Gastroesophageal sphincter (tissue), 4 donors: Measurements from ENCODE around the gene NHERF2. TPM values are rescaled to one million over a fixed set of nuclear protein-coding genes. Genes with fewer than 3 reads are reported as not detected.
A peak's percentile ranks its signal among the peaks of the same experiment; 100 is the strongest.

Experiments
- ATAC-seq: fragments of 150-250 bp; one replicate; pipeline ENCODE4 v1.9.1; 2016; ENCODE audit warnings: mild to moderate bottlenecking, moderate library complexity
- H3K27ac ChIP-seq, 4 donors: fragments of 200-600 bp; sonication (generic) in 3 of 4; 1 replicate in 3 of 4; 2 replicates in 1 of 4; pipeline ENCODE4 v1.5.1; 2016 to 2019
- H3K27me3 ChIP-seq: fragments of 200-600 bp; sonication (generic); one replicate; pipeline ENCODE4 v1.5.1; 2019
- H3K36me3 ChIP-seq, 2 donors: fragments of 200-600 bp; sonication (generic); one replicate each; pipeline ENCODE4 v1.5.1; 2019; ENCODE audit warnings: control low read depth in 1 of 2
- H3K4me1 ChIP-seq, 3 donors: fragments of 200-600 bp; sonication (generic); 1 replicate in 2 of 3; 2 replicates in 1 of 3; pipeline ENCODE4 v1.5.1; 2016 to 2019; ENCODE audit warnings: control low read depth in 2 of 3
- H3K4me3 ChIP-seq, 2 donors: fragments of 200-600 bp; sonication (generic); one replicate each; pipeline ENCODE4 v1.5.1; 2019; ENCODE audit warnings: mild to moderate bottlenecking in 1 of 2, moderate library complexity in 1 of 2
- H3K9me3 ChIP-seq, 3 donors: fragments of 200-600 bp; sonication (generic); one replicate each; pipeline ENCODE4 v1.5.1; 2017 to 2019; ENCODE audit warnings: control low read depth in 2 of 3
- CTCF ChIP-seq, 4 experiments: fragments of 200-600 bp in 2 of 4; fragments of 450-650 bp in 2 of 4; sonication (generic) in 1 of 4; IDR thresholded peaks; one replicate each; pipeline ENCODE4 v1.5.1; 2017 to 2019; ENCODE audit warnings: antibody characterized with exemption in 4 of 4, mild to moderate bottlenecking in 2 of 4, moderate library complexity in 2 of 4
- EP300 ChIP-seq: sonication (generic); formaldehyde crosslinking; IDR thresholded peaks from one replicate; pipeline ENCODE4 v1.6.1; 2017; ENCODE audit warnings: antibody characterized with exemption, mild to moderate bottlenecking
- POLR2A ChIP-seq, 2 donors: fragments of 450-650 bp; IDR thresholded peaks; one replicate each; pipeline ENCODE4 v1.6.1; 2017; ENCODE audit warnings: antibody characterized with exemption in 2 of 2, mild to moderate bottlenecking in 2 of 2, moderate library complexity in 1 of 2
- POLR2AphosphoS5 ChIP-seq: sonication (generic); formaldehyde crosslinking; IDR thresholded peaks from one replicate; pipeline ENCODE4 v1.6.1; 2017; ENCODE audit warnings: antibody characterized with exemption
- WGBS, 2 donors: methylation state at CpG; one replicate each; pipeline ENCODE4 v1.1.5; 2018; ENCODE audit warnings: low coverage in 1 of 2; 5-methylcytosine and 5-hydroxymethylcytosine counted together
- total RNA-seq, 4 donors: library from RNA; depleted of rRNA; stranded (reverse); fragments of >200 nt; gene quantifications; one replicate each; pipeline ENCODE4 v1.1.0, GENCODE V29; 2016

NHERF2 gene
- total RNA-seq, 4 donors from 2014 or later, result 43.8 to 106 (median 63.8) TPM

GRCh38 chr16:2084895-2085625, 58.4 kb downstream of the NHERF2 start:
- peaks cover 0 to 30% (median 11%) of the 10 kb centered on the region in 3 donors for H3K4me1 ChIP-seq
- WGBS, 2 donors, result 87% methylated on average over 6 of the region's 29 CpGs; no CpG with 5 or more reads in 1 of the 2 donors
- no peaks in the 10 kb centered on the region for H3K27me3 ChIP-seq
- H3K27ac ChIP-seq, result peak overlapping the region in 3 of 4 donors; percentile 24 to 53 (median 50)
- H3K4me3 ChIP-seq, result no peak overlapping the region
- TF ChIP-seq POLR2A (IDR thresholded peaks at IDR 0.05) (no peak), POLR2AphosphoS5 (no peak), CTCF (IDR thresholded peaks at IDR 0.05) (no peak), EP300 (no peak)
- ATAC-seq, result no peak
- H3K36me3 ChIP-seq, result peaks cover 0 to 100% of the 10 kb centered on the region in 2 donors
- no peaks in the 10 kb centered on the region for H3K9me3 ChIP-seq

- peaks cover 0 to 30% (median 11%) of the 10 kb centered on the region in 3 donors for H3K4me1 ChIP-seq
- no peak for ATAC-seq
- H3K36me3 ChIP-seq, result peaks cover 0 to 100% of the 10 kb centered on the region in 2 donors
- no CpG with 5 or more reads among the region's 14 CpGs for WGBS, 2 donors
- no peak overlapping the region for H3K4me3 ChIP-seq
- H3K27me3 ChIP-seq, result no peaks in the 10 kb centered on the region
- H3K27ac ChIP-seq, result peak overlapping the region in 3 of 4 donors; percentile 24 to 53 (median 50)
- H3K9me3 ChIP-seq, result no peaks in the 10 kb centered on the region
- no peak for TF ChIP-seq CTCF (IDR thresholded peaks at IDR 0.05)
- TF ChIP-seq POLR2A (IDR thresholded peaks at IDR 0.05), result no peak
- no peak for TF ChIP-seq POLR2AphosphoS5
- no peak for TF ChIP-seq EP300
Measured at GRCh38 chr16:2085669-2086068, 59.0 kb downstream of the NHERF2 start.

GRCh38 chr16:2086106-2086742, 59.5 kb downstream of the NHERF2 start:
- Histone ChIP-seq H3K36me3 (peaks cover 0 to 99% of the 10 kb centered on the region in 2 donors), H3K27ac (peak overlapping the region in 3 of 4 donors; percentile 24 to 53 (median 50)), H3K9me3 (no peaks in the 10 kb centered on the region), H3K4me3 (no peak overlapping the region), H3K27me3 (no peaks in the 10 kb centered on the region), H3K4me1 (peaks cover 0 to 29% (median 11%) of the 10 kb centered on the region in 3 donors)
- ATAC-seq, result no peak
- no CpG with 5 or more reads among the region's 27 CpGs for WGBS, 2 donors
- TF ChIP-seq POLR2AphosphoS5 (peak; percentile 21), EP300 (no peak), POLR2A (IDR thresholded peaks at IDR 0.05) (no peak)

- peak; percentile 4 for TF ChIP-seq POLR2AphosphoS5
- no peak for TF ChIP-seq POLR2A (IDR thresholded peaks at IDR 0.05)
- ATAC-seq, result no peak
- H3K27ac ChIP-seq, result peak overlapping the region in 2 of 4 donors; percentile 50 to 53
Measured at GRCh38 chr16:2086812-2087747, 60.4 kb downstream of the NHERF2 start.

GRCh38 chr16:2087748-2088631, 61.3 kb downstream of the NHERF2 start:
- ATAC-seq, result no peak
- 75% methylated on average over 5 of the region's 41 CpGs; no CpG with 5 or more reads in 1 of the 2 donors for WGBS, 2 donors
- Histone ChIP-seq H3K36me3 (peaks cover 0 to 99% of the 10 kb centered on the region in 2 donors), H3K9me3 (no peaks in the 10 kb centered on the region), H3K27me3 (no peaks in the 10 kb centered on the region), H3K4me1 (peaks cover 0 to 29% (median 13%) of the 10 kb centered on the region in 3 donors), H3K4me3 (no peak overlapping the region), H3K27ac (no peak overlapping the region)
- TF ChIP-seq CTCF (IDR thresholded peaks at IDR 0.05), result no peak

More at GRCh38 chr16:2086812-2087747, 60.4 kb downstream of the NHERF2 start:
- 86% methylated on average over 9 of the region's 30 CpGs; no CpG with 5 or more reads in 1 of the 2 donors for WGBS, 2 donors
- Histone ChIP-seq H3K36me3 (peaks cover 0 to 99% of the 10 kb centered on the region in 2 donors), H3K9me3 (no peaks in the 10 kb centered on the region), H3K4me3 (no peak overlapping the region), H3K27me3 (no peaks in the 10 kb centered on the region), H3K4me1 (peaks cover 0 to 29% (median 17%) of the 10 kb centered on the region in 3 donors)
